Peyer's patch (tissue), 4 donors: Measurements from ENCODE around the gene NLRP8. TPM values are rescaled to one million over a fixed set of nuclear protein-coding genes. Genes with fewer than 3 reads are reported as not detected.
"Not testable (repeated sequence)": the region's sequence is repeated elsewhere in the genome, so short reads cannot be mapped to it uniquely, and the experiment has no call there.

Experiments
- DNase-seq, 3 donors: peaks; one replicate each; pipeline ENCODE4 v3.0.0-alpha.2; 2017 to 2019
- H3K27ac ChIP-seq, 4 donors: fragments of 200-600 bp; sonication (generic); one replicate each; pipeline ENCODE4 v1.5.1; 2016 to 2019
- H3K27me3 ChIP-seq, 2 donors: fragments of 200-600 bp; sonication (generic); one replicate each; pipeline ENCODE4 v1.5.1; 2019
- H3K36me3 ChIP-seq, 3 donors: fragments of 200-600 bp; sonication (generic); one replicate each; pipeline ENCODE4 v1.5.1; 2016 to 2019
- H3K4me1 ChIP-seq, 4 donors: fragments of 200-600 bp; sonication (generic); one replicate each; pipeline ENCODE4 v1.5.1; 2016 to 2019
- H3K4me3 ChIP-seq, 4 donors: fragments of 200-600 bp; sonication (generic); 1 replicate in 3 of 4; 2 replicates in 1 of 4; pipeline ENCODE4 v1.5.1; 2016 to 2019; ENCODE audit warnings: mild to moderate bottlenecking in 1 of 4
- H3K9me3 ChIP-seq, 4 donors: fragments of 200-600 bp; sonication (generic); one replicate each; pipeline ENCODE4 v1.5.1; 2016 to 2019; ENCODE audit warnings: mild to moderate bottlenecking in 1 of 4
- POLR2A ChIP-seq, 2 donors: fragments of 450-650 bp; IDR thresholded peaks; one replicate each; pipeline ENCODE4 v1.5.1; 2017; ENCODE audit warnings: antibody characterized with exemption in 2 of 2, mild to moderate bottlenecking in 2 of 2, moderate library complexity in 2 of 2
- total RNA-seq, 4 donors: library from RNA; depleted of rRNA; stranded (reverse); fragments of >200 nt; gene quantifications; one replicate each; pipeline ENCODE4 v1.1.0, GENCODE V29; 2016
- TF ChIP-seq, protein P1 (sequence below), 6 experiments: fragments of 450-650 bp in 4 of 6; fragments of 200-600 bp in 2 of 6; sonication (generic) in 1 of 6; IDR thresholded peaks; one replicate each; pipeline ENCODE4 v1.5.1; 2017 to 2019; ENCODE audit warnings: antibody characterized with exemption in 6 of 6, mild to moderate bottlenecking in 3 of 6, moderate library complexity in 1 of 6

NLRP8 gene
- total RNA-seq, 4 donors from 2014 or later = not detected

- no peak overlapping the region for H3K4me3 ChIP-seq
- no peak for DNase-seq
Measured at GRCh38 chr19:56015756-56016155, 68.1 kb downstream of the NLRP8 start.

GRCh38 chr19:56019325-56019724 is 71.7 kb downstream of the NLRP8 start:
- H3K4me3 ChIP-seq, H3K9me3 ChIP-seq: not testable (repeated sequence)

More at GRCh38 chr19:56015756-56016155, 68.1 kb downstream of the NLRP8 start:
- Histone ChIP-seq H3K9me3 (no peaks in the 10 kb centered on the region), H3K27me3 (no peaks in the 10 kb centered on the region), H3K27ac (no peak overlapping the region), H3K4me1 (no peaks in the 10 kb centered on the region), H3K36me3 (no peaks in the 10 kb centered on the region)
- no peak for TF ChIP-seq POLR2A (IDR thresholded peaks at IDR 0.05)
- TF ChIP-seq, protein P1, sequence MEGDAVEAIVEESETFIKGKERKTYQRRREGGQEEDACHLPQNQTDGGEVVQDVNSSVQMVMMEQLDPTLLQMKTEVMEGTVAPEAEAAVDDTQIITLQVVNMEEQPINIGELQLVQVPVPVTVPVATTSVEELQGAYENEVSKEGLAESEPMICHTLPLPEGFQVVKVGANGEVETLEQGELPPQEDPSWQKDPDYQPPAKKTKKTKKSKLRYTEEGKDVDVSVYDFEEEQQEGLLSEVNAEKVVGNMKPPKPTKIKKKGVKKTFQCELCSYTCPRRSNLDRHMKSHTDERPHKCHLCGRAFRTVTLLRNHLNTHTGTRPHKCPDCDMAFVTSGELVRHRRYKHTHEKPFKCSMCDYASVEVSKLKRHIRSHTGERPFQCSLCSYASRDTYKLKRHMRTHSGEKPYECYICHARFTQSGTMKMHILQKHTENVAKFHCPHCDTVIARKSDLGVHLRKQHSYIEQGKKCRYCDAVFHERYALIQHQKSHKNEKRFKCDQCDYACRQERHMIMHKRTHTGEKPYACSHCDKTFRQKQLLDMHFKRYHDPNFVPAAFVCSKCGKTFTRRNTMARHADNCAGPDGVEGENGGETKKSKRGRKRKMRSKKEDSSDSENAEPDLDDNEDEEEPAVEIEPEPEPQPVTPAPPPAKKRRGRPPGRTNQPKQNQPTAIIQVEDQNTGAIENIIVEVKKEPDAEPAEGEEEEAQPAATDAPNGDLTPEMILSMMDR (IDR thresholded peaks at IDR 0.05) = no peak

DNA sequence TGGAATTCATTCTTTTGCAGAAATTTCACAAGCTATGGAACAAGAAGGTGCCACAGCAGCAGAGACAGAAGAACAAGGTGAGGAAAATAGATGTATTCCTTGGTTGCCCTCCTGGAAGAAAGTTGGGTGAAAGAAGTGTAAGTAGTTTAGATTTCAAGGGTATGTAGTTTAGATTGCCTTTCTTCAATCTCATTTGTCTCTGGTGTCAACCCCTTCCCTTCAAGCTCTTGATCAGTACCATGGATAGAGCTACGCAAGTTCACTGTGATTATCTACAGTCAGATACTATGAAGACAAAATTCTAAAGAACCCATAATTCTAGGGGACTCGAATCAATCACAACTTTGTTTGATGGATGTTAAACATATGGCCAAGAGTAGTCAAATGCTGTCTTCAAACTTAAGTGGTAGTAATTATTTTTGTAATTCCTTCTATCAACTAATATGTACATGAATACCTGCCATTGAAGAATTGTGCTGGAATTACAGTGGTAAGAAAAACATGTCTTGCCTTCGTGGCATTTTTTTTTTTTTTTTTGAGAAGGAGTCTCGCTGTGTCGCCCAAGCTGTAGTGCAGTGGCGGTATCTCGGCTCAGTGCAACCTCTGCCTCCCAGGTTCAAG is 72.8 kb downstream of the NLRP8 start:
- not testable (repeated sequence) for DNase-seq, H3K27ac ChIP-seq, H3K27me3 ChIP-seq, H3K4me3 ChIP-seq, H3K4me1 ChIP-seq, H3K36me3 ChIP-seq, H3K9me3 ChIP-seq

More at GRCh38 chr19:56019325-56019724, 71.7 kb downstream of the NLRP8 start:
- H3K27me3 ChIP-seq, H3K4me1 ChIP-seq, DNase-seq, H3K36me3 ChIP-seq, H3K27ac ChIP-seq: not testable (repeated sequence)

GRCh38 chr19:56026769-56027168 is 79.1 kb downstream of the NLRP8 start:
- no peaks in the 10 kb centered on the region for H3K36me3 ChIP-seq
- H3K9me3 ChIP-seq = no peaks in the 10 kb centered on the region
- no peak for DNase-seq
- H3K27me3 ChIP-seq = no peaks in the 10 kb centered on the region
- TF ChIP-seq, protein P1 (IDR thresholded peaks at IDR 0.05) = no peak
- no peak for TF ChIP-seq POLR2A (IDR thresholded peaks at IDR 0.05)
- H3K4me1 ChIP-seq = no peaks in the 10 kb centered on the region
- no peak overlapping the region for H3K27ac ChIP-seq
- no peak overlapping the region for H3K4me3 ChIP-seq

Other genes starting within 250 kb of the NLRP8 start
- gene NLRP9, start 209.4 kb upstream of the NLRP8 start, total RNA-seq = not detected
- under 1 TPM in 1 of 4 donors, not detected in 3; 0.94 TPM for gene RFPL4A, start 188.7 kb upstream of the NLRP8 start, total RNA-seq
- not detected for gene RFPL4AL1, start 178.7 kb upstream of the NLRP8 start, total RNA-seq
- gene NLRP11, start 115.8 kb upstream of the NLRP8 start, total RNA-seq = not detected
- gene NLRP4, start 111.3 kb upstream of the NLRP8 start, total RNA-seq = not detected
- not detected for gene NLRP13, start 15.5 kb upstream of the NLRP8 start, total RNA-seq
- gene NLRP5, start 38.9 kb downstream of the NLRP8 start, total RNA-seq = not detected
- 10 to 100 TPM; 19.0 to 42.1 (median 26.9) TPM for gene ZNF787, start 173.5 kb downstream of the NLRP8 start, total RNA-seq
- gene ZNF444, start 193.5 kb downstream of the NLRP8 start, total RNA-seq = 10 to 100 TPM; 22.1 to 49.9 (median 33.2) TPM
- not detected for gene GALP, start 228.2 kb downstream of the NLRP8 start, total RNA-seq
- not detected for gene ZSCAN5B, start 250.0 kb downstream of the NLRP8 start, total RNA-seq